ENCODE results near the gene CYTH2.
A peak's percentile ranks its signal among the peaks of the same experiment; 100 is the strongest.
"Not testable (repeated sequence)": the region's sequence is repeated elsewhere in the genome, so short reads cannot be mapped to it uniquely, and the experiment has no call there.

Gene CYTH2

GRCh38 chr19:48477067-48477685 is 8.0 kb downstream of the CYTH2 start:
- no peak for DNase-seq (ENCODE audit: low spot score)

- DNase-seq (ENCODE audit: low spot score) = no peak
Measured at GRCh38 chr19:48477698-48478338, 8.6 kb downstream of the CYTH2 start.

- no peak for DNase-seq (ENCODE audit: low spot score)
Measured at GRCh38 chr19:48478339-48479256, 9.4 kb downstream of the CYTH2 start.

GRCh38 chr19:48479686-48480085 is 10.5 kb downstream of the CYTH2 start:
- DNase-seq (ENCODE audit: low spot score) = no peak

- no peak for DNase-seq (ENCODE audit: low spot score)
Measured at GRCh38 chr19:48480183-48480557, 11.0 kb downstream of the CYTH2 start.

GRCh38 chr19:48480558-48481500 is 11.7 kb downstream of the CYTH2 start:
- peak; percentile 38 for DNase-seq (ENCODE audit: low spot score)

GRCh38 chr19:48481846-48482639 is 12.9 kb downstream of the CYTH2 start:
- no peak for DNase-seq (ENCODE audit: low spot score)

- DNase-seq (ENCODE audit: low spot score) = no peak
Measured at GRCh38 chr19:48483301-48483700, 14.1 kb downstream of the CYTH2 start.

GRCh38 chr19:48484247-48484893 is 15.2 kb downstream of the CYTH2 start:
- DNase-seq (ENCODE audit: low spot score) = no peak

- no peak for DNase-seq (ENCODE audit: low spot score)
Measured at GRCh38 chr19:48484931-48485612, 15.9 kb downstream of the CYTH2 start.

GRCh38 chr19:48486706-48487105 is 17.5 kb downstream of the CYTH2 start:
- DNase-seq (ENCODE audit: low spot score) = not testable (repeated sequence)

- no peak for DNase-seq (ENCODE audit: low spot score)
Measured at GRCh38 chr19:48487544-48487943, 18.4 kb downstream of the CYTH2 start.

- DNase-seq (ENCODE audit: low spot score) = no peak
Measured at GRCh38 chr19:48487948-48488347, 18.8 kb downstream of the CYTH2 start.

GRCh38 chr19:48488478-48488877 is 19.3 kb downstream of the CYTH2 start:
- DNase-seq (ENCODE audit: low spot score) = not testable (repeated sequence)

- peak; percentile 87 for DNase-seq (ENCODE audit: low spot score)
Measured at GRCh38 chr19:48489608-48490216, 20.5 kb downstream of the CYTH2 start.

GRCh38 chr19:48490981-48491792 is 22.0 kb downstream of the CYTH2 start:
- peak; percentile 81 for DNase-seq (ENCODE audit: low spot score)

GRCh38 chr19:48491793-48492123 is 22.6 kb downstream of the CYTH2 start:
- no peak for DNase-seq (ENCODE audit: low spot score)

- peak; percentile 96 for DNase-seq (ENCODE audit: low spot score)
Measured at GRCh38 chr19:48492925-48493717, 24.0 kb downstream of the CYTH2 start.
